Measurements from ENCODE around the gene NLRC3. TPM values are rescaled to one million over a fixed set of nuclear protein-coding genes. Genes with fewer than 3 reads are reported as not detected.

Gene NLRC3
- polyA plus RNA-seq, 4 donors: 1.5 to 2.2 (median 2.0) TPM

GRCh38 chr16:3582276-3583165, 5.3 kb upstream of the NLRC3 start:
- DNase-seq (ENCODE audit: low read depth in 4 of 4, low spot score in 3 of 4): no peak

GRCh38 chr16:3581392-3581791, 4.2 kb upstream of the NLRC3 start:
- no peak for DNase-seq (ENCODE audit: low read depth in 4 of 4, low spot score in 3 of 4)

- peak in 1 of 4 donors; percentile 4 for DNase-seq (ENCODE audit: low read depth in 4 of 4, low spot score in 3 of 4)
These were observed 3.5 kb upstream of the NLRC3 start for GRCh38 chr16:3580686-3581085.

GRCh38 chr16:3580251-3580651, 3.0 kb upstream of the NLRC3 start:
- DNase-seq (ENCODE audit: low read depth in 4 of 4, low spot score in 3 of 4): no peak

GRCh38 chr16:3579776-3580175, 2.6 kb upstream of the NLRC3 start:
- DNase-seq (ENCODE audit: low read depth in 4 of 4, low spot score in 3 of 4): no peak

GRCh38 chr16:3578610-3579551, 1.7 kb upstream of the NLRC3 start:
- no peak for DNase-seq (ENCODE audit: low read depth in 4 of 4, low spot score in 3 of 4)

- DNase-seq (ENCODE audit: low read depth in 4 of 4, low spot score in 3 of 4): no peak
These were observed 918 bp upstream of the NLRC3 start for GRCh38 chr16:3578121-3578520.

GRCh38 chr16:3576211-3576610, 992 bp downstream of the NLRC3 start:
- DNase-seq (ENCODE audit: low read depth in 4 of 4, low spot score in 3 of 4): no peak

GRCh38 chr16:3575491-3575890, 1.7 kb downstream of the NLRC3 start:
- DNase-seq (ENCODE audit: low read depth in 4 of 4, low spot score in 3 of 4): no peak

- no peak for DNase-seq (ENCODE audit: low read depth in 4 of 4, low spot score in 3 of 4)
These were observed 3.0 kb downstream of the NLRC3 start for GRCh38 chr16:3574195-3574594.

- DNase-seq (ENCODE audit: low read depth in 4 of 4, low spot score in 3 of 4): no peak
These were observed 3.9 kb downstream of the NLRC3 start for GRCh38 chr16:3573146-3573815.

GRCh38 chr16:3570420-3571062, 6.7 kb downstream of the NLRC3 start:
- DNase-seq (ENCODE audit: low read depth in 4 of 4, low spot score in 3 of 4): no peak

GRCh38 chr16:3569851-3570250, 7.4 kb downstream of the NLRC3 start:
- no peak for DNase-seq (ENCODE audit: low read depth in 4 of 4, low spot score in 3 of 4)

GRCh38 chr16:3566990-3567389, 10.2 kb downstream of the NLRC3 start:
- DNase-seq (ENCODE audit: low read depth in 4 of 4, low spot score in 3 of 4): no peak

- DNase-seq (ENCODE audit: low read depth in 4 of 4, low spot score in 3 of 4): no peak
These were observed 12.4 kb downstream of the NLRC3 start for GRCh38 chr16:3564889-3565141.

- DNase-seq (ENCODE audit: low read depth in 4 of 4, low spot score in 3 of 4): no peak
These were observed 12.9 kb downstream of the NLRC3 start for GRCh38 chr16:3564130-3564888.

- no peak for DNase-seq (ENCODE audit: low read depth in 4 of 4, low spot score in 3 of 4)
These were observed 14.2 kb downstream of the NLRC3 start for GRCh38 chr16:3562914-3563480.

- DNase-seq (ENCODE audit: low read depth in 4 of 4, low spot score in 3 of 4): no peak
These were observed 15.6 kb downstream of the NLRC3 start for GRCh38 chr16:3561626-3562025.

- DNase-seq (ENCODE audit: low read depth in 4 of 4, low spot score in 3 of 4): no peak
These were observed 22.8 kb downstream of the NLRC3 start for GRCh38 chr16:3554351-3554928.

All from right renal pelvis (tissue), 4 donors.